ENCODE measurements around the gene SLC18A2. TPM values are rescaled to one million over a fixed set of nuclear protein-coding genes. Genes with fewer than 3 reads are reported as not detected.

The SLC18A2 gene
- total and polyA plus RNA-seq, 9 of the 15 experiments (the other 6 are each of a cell fraction or from before 2014, with no cell fraction given): 0.03 to 5.4 (median 0.40) TPM

- TF ChIP-seq HNRNPH1 (optimal IDR thresholded peaks at IDR 0.05; ENCODE audit: low read depth, low read length) (no peak), TAL1 (IDR thresholded peaks at IDR 0.05) (peak; percentile 38), GTF2E2 (tag; IDR thresholded peaks at IDR 0.05) (no peak), GTF2F1 (IDR thresholded peaks at IDR 0.05; ENCODE audit: low read depth, low read length) (no peak), KDM4B (IDR thresholded peaks at IDR 0.05; ENCODE audit: borderline replicate concordance in 2 of 2, low read depth in 1 of 2) (no peak), TFE3 (CRISPR knock-in tag; IDR thresholded peaks at IDR 0.05) (no peak), ZBTB40 (IDR thresholded peaks at IDR 0.05) (no peak), ZBTB40 (CRISPR knock-in tag; IDR thresholded peaks at IDR 0.05) (no peak), ZNF449 (CRISPR knock-in tag; IDR thresholded peaks at IDR 0.05) (no peak), ELK1 (CRISPR knock-in tag; IDR thresholded peaks at IDR 0.05) (no peak), SIRT6 (IDR thresholded peaks at IDR 0.05; ENCODE audit: low read depth, low read length) (no peak), ZNF24 (IDR thresholded peaks at IDR 0.05) (no peak), USF1 (CRISPR knock-in tag; IDR thresholded peaks at IDR 0.05) (peak; percentile 50), SOX6 (IDR thresholded peaks at IDR 0.05) (no peak)
These were observed 22.3 kb upstream of the SLC18A2 start (continued) for GRCh38 chr10:117218654-117219053.
